GM18519 (cell line): ENCODE measurements around the gene PLA2G4C.

Source experiments
- ATAC-seq: cut with Tn5 transposase; IDR thresholded peaks from one replicate; pipeline ENCODE4 v1.9.1; 2021; ENCODE audit warnings: mild to moderate bottlenecking, moderate library complexity; ENCODE audit not compliant: unreplicated experiment, low FRiP score

Gene PLA2G4C

DNA sequence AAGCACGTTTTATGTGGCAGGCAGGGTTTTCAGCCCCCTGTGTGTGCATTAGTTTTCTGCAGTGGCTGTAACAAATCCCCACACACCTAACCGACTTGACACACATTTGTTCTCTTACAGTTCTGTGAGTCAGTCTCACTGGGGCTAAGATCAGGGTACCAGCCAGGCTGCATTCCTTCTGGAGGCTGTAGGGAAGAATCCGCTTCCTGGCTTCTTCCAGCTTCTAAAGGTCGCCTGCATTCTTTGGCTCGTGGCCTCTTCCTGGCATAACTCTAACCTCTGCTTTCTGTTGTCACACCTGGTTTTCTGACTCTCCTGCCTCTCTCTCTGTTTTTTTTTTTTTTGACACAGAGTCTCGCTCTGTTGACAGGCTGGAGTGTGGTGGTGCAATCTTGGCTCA, 109.8 kb downstream of the PLA2G4C start:
- no peak for ATAC-seq

GRCh38 chr19:47998800-47999199, 111.8 kb downstream of the PLA2G4C start:
- no peak for ATAC-seq
